ENCODE results near the gene MRO.
"Not testable (repeated sequence)": the region's sequence is repeated elsewhere in the genome, so short reads cannot be mapped to it uniquely, and the experiment has no call there.

The MRO gene
- total RNA-seq: 0 to 0.27 (median 0) reads per million in 4 experiments

- peak; percentile 64 for DNase-seq
Measured at GRCh38 chr18:50819728-50820378, at the start of gene MRO. Gene MRO (minus strand): TSS chr18:50820016. CDS start chr18:50809400, 10,616 bp downstream.

- no peak for DNase-seq
Measured at GRCh38 chr18:50869150-50869549, 49.3 kb upstream of the MRO start.

- DNase-seq: no peak
Measured at GRCh38 chr18:50866765-50867164, 46.9 kb upstream of the MRO start.

- DNase-seq: no peak
Measured at GRCh38 chr18:50863840-50864375, 44.1 kb upstream of the MRO start.

- no peak for DNase-seq
Measured at GRCh38 chr18:50862401-50862800, 42.6 kb upstream of the MRO start.

- no peak for DNase-seq
Measured at GRCh38 chr18:50861617-50862016, 41.8 kb upstream of the MRO start.

DNA sequence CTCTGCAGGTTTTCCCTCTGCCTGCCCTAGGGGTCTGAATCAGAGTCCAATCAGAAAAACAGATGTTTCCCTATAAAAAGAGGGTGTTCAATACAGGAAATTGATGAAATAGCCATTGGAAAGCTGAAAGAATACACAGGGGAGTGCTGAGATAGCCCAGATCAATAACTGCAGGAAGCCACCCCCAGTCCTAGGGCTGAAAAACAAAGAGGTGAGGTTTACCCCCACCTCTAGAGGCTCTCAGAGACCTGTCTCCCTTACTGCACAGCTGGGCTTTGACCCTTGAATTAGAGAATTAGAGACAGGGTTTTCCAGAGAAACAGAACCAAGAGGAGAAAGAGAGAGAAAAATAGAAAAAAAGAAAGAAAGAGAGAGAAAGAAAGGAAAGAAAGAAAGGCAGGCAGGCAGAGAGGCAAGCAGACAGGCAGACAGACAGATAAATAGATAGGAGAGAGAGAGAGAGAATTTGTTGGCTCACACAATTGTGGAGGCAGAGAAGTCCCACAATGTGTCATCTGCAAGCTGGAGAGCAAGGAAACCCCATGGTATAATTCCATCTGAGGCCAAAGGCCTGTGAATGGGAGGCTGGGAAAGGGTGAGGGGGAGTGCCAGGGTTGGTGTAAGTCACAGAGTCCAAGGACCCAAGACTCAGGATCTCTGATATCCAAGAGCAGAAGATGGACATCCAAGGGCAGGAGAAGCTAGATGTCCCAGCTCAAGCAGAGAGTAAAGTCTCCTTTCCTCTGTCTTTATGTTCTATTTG lies 40.2 kb upstream of the MRO start:
- DNase-seq: no peak

DNA sequence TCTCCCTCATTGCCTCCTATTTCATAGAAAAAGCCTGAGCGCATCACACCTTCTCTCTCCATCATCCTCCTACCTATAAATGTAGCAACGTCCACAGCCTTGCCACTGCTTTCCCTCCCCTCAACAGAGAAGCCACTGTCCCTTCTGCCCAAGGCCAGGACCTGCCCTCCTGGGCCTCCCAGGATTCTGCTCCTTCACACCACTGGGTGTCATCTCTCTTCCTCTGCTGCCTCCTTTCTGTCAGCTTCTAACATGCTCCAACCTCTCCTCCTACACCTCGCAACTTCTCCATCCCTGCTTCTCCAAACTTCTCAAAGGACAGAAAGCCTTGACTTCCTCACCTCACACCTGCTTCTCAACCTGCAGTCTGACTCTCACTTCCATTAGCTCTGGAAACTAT lies 37.9 kb upstream of the MRO start:
- DNase-seq: no peak

GRCh38 chr18:50857166-50857565 lies 37.4 kb upstream of the MRO start:
- not testable (repeated sequence) for DNase-seq

DNA sequence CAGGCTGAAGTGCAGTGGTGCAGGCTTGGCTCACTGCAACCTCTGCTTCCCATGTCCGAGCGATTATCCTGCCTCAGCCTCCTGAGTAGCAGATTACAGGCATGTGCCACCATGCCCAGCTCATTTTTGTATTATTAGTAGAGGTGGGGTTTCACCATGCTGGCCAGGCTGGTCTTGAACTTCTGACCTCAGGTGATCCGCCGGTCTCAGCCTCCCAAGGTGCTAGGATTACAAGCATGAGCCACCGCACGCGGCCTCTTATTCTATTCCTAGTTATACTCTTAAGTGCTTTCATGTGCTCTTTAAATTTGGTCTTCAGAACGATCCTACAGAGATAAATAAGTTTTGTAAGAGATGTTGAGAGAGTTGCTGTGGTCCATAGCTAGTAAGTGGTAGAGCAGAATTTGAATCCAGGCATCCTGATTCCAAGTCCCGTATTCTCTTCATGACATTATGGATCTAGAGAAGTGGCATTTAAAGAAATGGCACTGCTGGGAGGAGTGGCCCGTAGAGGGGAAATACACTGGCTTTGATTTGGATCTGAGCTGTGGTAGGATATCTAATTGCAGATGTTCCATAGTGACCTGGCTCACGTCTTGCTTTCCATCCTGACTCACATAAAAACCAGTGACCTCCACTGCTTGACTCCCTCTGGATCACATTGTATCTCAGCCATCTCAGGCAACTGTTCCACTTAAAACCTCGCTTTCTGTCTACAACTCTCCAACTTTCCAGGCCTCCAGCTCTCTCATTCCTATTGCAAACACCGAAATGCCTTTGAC lies 36.4 kb upstream of the MRO start:
- DNase-seq: no peak

DNA sequence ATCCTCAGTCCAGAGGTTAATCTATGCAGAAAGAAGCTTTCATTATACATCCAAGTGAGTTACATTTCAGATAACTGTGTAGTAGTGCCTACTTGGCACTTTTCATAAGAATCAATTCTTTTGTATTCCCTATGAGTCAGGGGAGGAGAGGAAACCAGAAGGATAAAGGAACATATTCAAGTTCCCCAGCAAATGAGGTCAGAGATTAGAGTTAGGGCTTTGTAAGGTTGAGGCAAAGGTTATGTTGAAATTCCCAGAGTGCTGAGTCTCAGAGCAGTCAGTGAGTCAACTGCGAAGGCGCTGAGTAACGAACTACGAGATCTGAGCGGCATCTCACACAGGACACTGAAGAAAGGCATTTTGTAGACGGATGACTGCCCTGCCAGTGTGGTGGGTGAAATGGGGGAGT lies 34.1 kb upstream of the MRO start:
- DNase-seq: no peak

DNA sequence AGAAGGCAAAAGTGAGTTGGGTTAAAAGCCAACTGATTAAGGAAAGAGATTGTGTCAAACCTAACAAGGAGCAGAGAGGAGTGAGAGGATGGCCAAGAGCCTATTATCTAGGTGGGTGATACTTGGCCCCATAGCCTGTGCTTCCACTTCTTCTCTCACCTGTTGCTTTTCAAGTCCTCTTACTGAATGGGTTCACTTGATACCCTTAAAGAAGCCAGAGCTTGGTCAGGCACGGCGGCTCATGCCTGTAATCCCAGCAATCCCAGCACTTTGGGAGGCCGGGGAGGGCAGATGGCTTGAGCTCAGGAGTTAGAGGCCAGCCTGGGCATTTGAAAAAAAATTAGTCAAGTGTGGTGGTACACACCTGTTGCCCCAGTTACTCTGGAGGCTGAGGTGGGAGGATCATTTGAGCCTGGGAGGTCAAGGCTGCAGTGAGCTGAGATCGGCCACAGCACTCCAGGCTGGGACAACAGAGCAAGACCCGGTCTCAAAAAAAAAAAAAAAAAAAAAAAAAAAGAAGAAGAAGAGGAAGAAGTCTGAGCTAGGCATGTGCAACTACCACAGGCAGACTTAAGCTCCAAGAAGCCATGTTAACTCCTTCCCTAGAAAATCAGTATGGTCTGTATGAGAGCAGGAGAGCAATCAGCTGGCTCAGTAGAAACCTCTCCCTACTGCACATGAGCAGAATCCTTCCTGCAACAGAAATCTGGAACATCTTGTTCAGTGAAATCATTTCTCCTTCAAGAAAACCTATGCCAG lies 30.7 kb upstream of the MRO start:
- DNase-seq: no peak

GRCh38 chr18:50849419-50849821 lies 29.6 kb upstream of the MRO start:
- no peak for DNase-seq

DNA sequence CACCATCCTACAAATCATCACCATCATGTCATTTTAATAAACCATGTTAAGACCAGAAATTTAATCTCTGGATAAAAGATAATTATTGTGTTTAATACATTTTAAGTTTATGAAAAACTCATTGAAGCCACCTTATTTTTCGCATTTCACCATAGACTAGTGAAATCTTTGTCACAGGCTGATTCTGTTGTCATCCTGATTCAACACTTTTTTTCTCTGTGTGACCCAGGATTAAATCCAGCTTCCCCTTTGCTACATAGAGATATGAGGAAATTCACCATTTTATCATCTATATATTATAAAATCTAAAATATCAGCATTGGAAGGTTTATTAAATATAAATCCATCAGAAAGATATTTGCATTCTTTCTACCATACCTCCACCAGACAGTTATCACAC lies 29.2 kb upstream of the MRO start:
- no peak for DNase-seq

- no peak for DNase-seq
Measured at GRCh38 chr18:50848061-50848551, 28.3 kb upstream of the MRO start.

GRCh38 chr18:50847192-50847591 lies 27.4 kb upstream of the MRO start:
- DNase-seq: no peak

DNA sequence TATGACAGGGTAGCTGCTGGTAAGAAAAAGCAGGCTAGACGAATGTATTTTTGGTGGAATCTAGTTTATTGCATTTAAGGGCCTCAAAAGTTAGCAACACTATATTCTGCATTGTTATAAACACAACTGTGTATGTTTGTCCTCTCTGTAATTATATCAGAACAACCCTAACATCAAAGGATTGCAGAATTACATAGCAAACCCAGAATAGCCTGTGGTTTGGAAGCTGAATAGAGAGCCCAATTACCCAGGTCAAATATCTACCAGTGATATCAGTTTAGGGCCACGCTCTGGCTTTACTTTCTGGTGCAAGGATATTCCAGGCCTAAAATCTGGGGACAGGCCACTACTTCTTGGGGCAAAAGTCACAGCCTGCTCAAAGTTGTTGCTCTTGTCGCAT lies 25.1 kb upstream of the MRO start:
- no peak for DNase-seq

DNA sequence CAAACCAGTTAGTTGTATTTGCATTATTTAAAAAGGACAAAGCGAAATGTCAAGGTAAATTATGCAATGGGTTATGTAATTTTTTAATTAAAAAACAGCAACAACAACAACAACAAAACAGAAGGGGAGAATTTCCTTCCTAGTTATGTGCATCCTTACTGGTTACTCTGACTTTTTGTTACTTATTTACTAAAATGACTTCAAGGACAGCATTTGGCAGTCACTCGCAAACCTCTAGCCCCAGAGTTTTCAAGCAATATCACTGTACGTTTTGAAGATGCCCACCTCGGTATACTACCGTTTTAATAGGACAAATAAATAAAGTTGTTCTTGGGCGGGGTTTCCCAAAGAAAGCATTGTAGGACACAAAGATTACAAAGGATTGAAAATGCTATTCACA lies 24.7 kb upstream of the MRO start:
- no peak for DNase-seq

DNA sequence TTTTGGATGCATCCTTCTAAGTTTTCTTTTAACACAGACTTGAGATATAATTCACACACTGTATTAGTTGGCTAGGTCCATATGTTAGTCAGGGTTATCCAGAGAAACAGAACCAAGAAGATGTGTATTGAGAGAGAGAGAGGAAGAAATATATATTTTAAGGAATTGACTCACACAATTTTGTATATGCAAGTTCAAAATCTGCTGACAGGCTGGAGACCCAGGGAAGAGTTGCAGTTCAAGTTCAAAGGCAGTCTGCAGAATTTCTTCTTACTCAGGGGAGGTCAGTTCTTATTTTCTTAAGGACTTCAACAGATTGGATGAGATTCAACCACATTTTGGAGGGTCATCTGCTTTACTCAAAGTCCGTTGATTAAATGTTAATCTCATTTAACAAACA lies 23.0 kb upstream of the MRO start:
- DNase-seq: no peak

GRCh38 chr18:50839996-50840395 lies 20.2 kb upstream of the MRO start:
- DNase-seq: no peak

DNA sequence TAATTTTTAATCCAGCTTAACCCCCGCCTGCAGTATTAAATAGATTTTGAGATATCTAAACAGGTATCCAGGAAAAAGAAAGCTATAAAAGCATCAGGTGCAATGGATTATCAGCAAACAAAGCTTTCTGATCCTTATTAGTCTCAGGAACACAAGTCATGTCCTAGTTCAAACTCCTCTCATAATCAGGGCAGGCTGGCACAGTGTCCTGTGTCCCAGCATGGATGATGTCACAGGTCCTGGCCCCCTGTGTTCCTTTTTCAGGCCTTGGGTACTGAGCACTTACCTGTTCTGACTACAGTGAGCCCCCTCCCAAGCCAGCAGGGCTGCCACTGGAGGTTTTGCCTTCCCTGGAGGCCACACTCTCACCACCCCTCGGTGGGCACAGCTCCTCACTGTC lies 19.5 kb upstream of the MRO start:
- no peak for DNase-seq

DNA sequence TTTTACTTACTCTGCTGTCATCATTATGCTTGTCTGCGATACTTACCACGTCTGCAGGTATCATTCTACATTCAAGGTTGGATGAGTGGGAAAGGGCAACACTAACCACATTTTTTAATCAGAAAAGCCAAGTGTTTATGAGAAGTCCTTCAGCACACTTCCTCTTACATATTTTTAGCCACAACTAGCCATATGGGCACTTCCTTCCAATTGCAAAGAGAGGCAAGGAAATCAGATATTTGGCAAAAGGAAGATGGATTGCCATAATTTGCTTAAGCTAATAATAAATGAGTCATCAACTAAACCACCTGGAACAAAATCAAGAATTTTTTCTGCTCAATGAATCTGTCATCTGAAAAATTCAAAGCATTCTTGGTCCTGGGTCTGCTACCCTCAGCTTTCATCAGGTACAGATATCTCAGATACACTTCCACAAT lies 16.7 kb upstream of the MRO start:
- no peak for DNase-seq
